HCT116 (cell line): Measurements from ENCODE around the gene FAM53A. TPM values are rescaled to one million over a fixed set of nuclear protein-coding genes. Genes with fewer than 3 reads are reported as not detected.

ENCODE experiments used
- ATAC-seq: fragments of 200-7000 bp; cut with Tn5 transposase; 2 replicates; pipeline ENCODE4 v1.9.1; 2020; ENCODE audit warnings: mild to moderate bottlenecking, moderate library complexity
- BruUV-seq: library from RNA; stranded (reverse); fragments of 400-500 nt; replicated peaks from 2 replicates; lab custom pipeline; 2021; lab: Mats Ljungman, UMichigan
- CTCF ChIA-PET: fragments of 300-600 bp; sonication (Branson Sonifier 250); formaldehyde crosslinking; loops from one replicate; lab custom pipeline; 2021; ENCODE audit warnings: antibody characterized with exemption; lab: Charles Lee
- POLR2A ChIA-PET: fragments of 300-600, 350-600 bp; sonication (Branson Sonifier 250); formaldehyde crosslinking; loops from one replicate; lab custom pipeline; 2021; ENCODE audit warnings: antibody characterized with exemption; lab: Charles Lee
- RAD21 ChIA-PET, 2 experiments: fragments of 300-600 bp; sonication (Branson Sonifier 250); formaldehyde crosslinking; loops; one replicate each; lab custom pipeline; 2023; ENCODE audit warnings: low total read pairs in 2 of 2; ENCODE audit not compliant: uncharacterized antibody in 2 of 2, unreplicated experiment in 2 of 2, low non-redundant PET in 1 of 2; lab: Charles Lee
- DNase-seq: peaks from one replicate; pipeline ENCODE4 v3.0.0-alpha.2; 2010; ENCODE audit warnings: low read depth, low spot score
- H2AFZ ChIP-seq: fragments of 200-600 bp; shearing (Covaris generic), sonication (generic); 2 replicates; pipeline ENCODE4 v1.6.1; 2017; ENCODE audit warnings: low read depth, mixed run types, mixed read lengths, antibody characterized with exemption, low read length; ENCODE audit not compliant: poor library complexity, severe bottlenecking
- H3K27ac ChIP-seq: 2 replicates; pipeline ENCODE4 v1.5.1; 2012; ENCODE audit warnings: low read depth, low read length
- H3K27me3 ChIP-seq: fragments of 200-600 bp; sonication (generic); 2 replicates; pipeline ENCODE4 v1.6.1; 2016; ENCODE audit warnings: mixed run types, low read length, mixed read lengths; ENCODE audit not compliant: insufficient read depth
- H3K36me3 ChIP-seq, 2 experiments: fragments of 200-500 bp in 1 of 2; fragments of 200-600 bp in 1 of 2; sonication (Bioruptor generic) in 1 of 2; sonication (generic) in 1 of 2; 2 replicates each; pipeline versions ENCODE4 v1.5.1 to v1.6.1; 2014 to 2016; ENCODE audit warnings: low read length in 2 of 2, inconsistent platforms in 1 of 2, mixed read lengths in 1 of 2, mixed run types in 1 of 2; ENCODE audit not compliant: insufficient read depth in 2 of 2, control insufficient read depth in 1 of 2
- H3K4me1 ChIP-seq, 2 experiments: fragments of 200-600 bp in 1 of 2; sonication (generic) in 1 of 2; 2 replicates each; pipeline versions ENCODE4 v1.5.1 to v1.6.1; 2012 to 2017; ENCODE audit warnings: low read length in 2 of 2, inconsistent platforms in 1 of 2, mild to moderate bottlenecking in 1 of 2, mixed read lengths in 1 of 2, mixed run types in 1 of 2, moderate library complexity in 1 of 2; ENCODE audit not compliant: insufficient read depth in 2 of 2, control insufficient read depth in 1 of 2
- H3K4me2 ChIP-seq: fragments of 200-600 bp; sonication (generic); 2 replicates; pipeline ENCODE4 v1.6.1; 2017; ENCODE audit warnings: mixed run types, low read length, mixed read lengths
- H3K4me3 ChIP-seq, 2 experiments: fragments of 200-600 bp in 1 of 2; sonication (generic) in 1 of 2; replicated peaks in 1 of 2; 2 replicates each; pipeline ENCODE4 v1.5.1; 2011 to 2016; ENCODE audit warnings: low read length in 2 of 2, control low read depth in 1 of 2, low read depth in 1 of 2, mild to moderate bottlenecking in 1 of 2, mixed read lengths in 1 of 2, mixed run types in 1 of 2
- H3K79me2 ChIP-seq: fragments of 200-600 bp; sonication (generic); 2 replicates; pipeline ENCODE4 v1.6.1; 2017; ENCODE audit warnings: mild to moderate bottlenecking, mixed run types, low read length, moderate library complexity, mixed read lengths; ENCODE audit not compliant: insufficient read depth
- H3K9ac ChIP-seq: fragments of 200-600 bp; sonication (generic); 2 replicates; pipeline ENCODE4 v1.6.1; 2016; ENCODE audit warnings: low read length, mixed read lengths
- H3K9me2 ChIP-seq: fragments of 200-600 bp; sonication (generic), shearing (Covaris generic); 2 replicates; pipeline ENCODE4 v1.6.1; 2017; ENCODE audit warnings: mixed run types, mild to moderate bottlenecking, moderate library complexity; ENCODE audit not compliant: insufficient read depth
- H3K9me3 ChIP-seq, 2 experiments: fragments of 200-500 bp in 1 of 2; fragments of 200-600 bp in 1 of 2; sonication (Bioruptor generic) in 1 of 2; sonication (generic) in 1 of 2; 2 replicates each; pipeline ENCODE4 v1.6.1; 2014 to 2017; ENCODE audit warnings: low read length in 2 of 2, mixed read lengths in 2 of 2, inconsistent platforms in 1 of 2, low read depth in 1 of 2, mild to moderate bottlenecking in 1 of 2, mixed run types in 1 of 2, moderate library complexity in 1 of 2; ENCODE audit not compliant: control insufficient read depth in 1 of 2, insufficient read depth in 1 of 2
- H4K20me1 ChIP-seq: fragments of 200-600 bp; sonication (generic), shearing (Covaris generic); 2 replicates; pipeline ENCODE4 v1.6.1; 2017; ENCODE audit warnings: mixed run types, mild to moderate bottlenecking, moderate library complexity; ENCODE audit not compliant: insufficient read depth
- CBX3 ChIP-seq: IDR thresholded peaks from 2 replicates; pipeline ENCODE4 v1.6.1; 2012; ENCODE audit warnings: low read depth
- CEBPB ChIP-seq: IDR thresholded peaks from 2 replicates; pipeline ENCODE4 v1.6.1; 2012; ENCODE audit warnings: low read depth
- CTCF ChIP-seq, 3 experiments: fragments of 200-600 bp in 1 of 3; sonication (generic) in 1 of 3; IDR thresholded peaks in 2 of 3; conservative IDR thresholded peaks in 1 of 3; 2 replicates each; pipeline ENCODE4 v1.5.1; 2012 to 2017; ENCODE audit warnings: low read depth in 2 of 3, low read length in 2 of 3, antibody characterized with exemption in 1 of 3, borderline replicate concordance in 1 of 3, control low read depth in 1 of 3, mild to moderate bottlenecking in 1 of 3, mixed read lengths in 1 of 3, mixed run types in 1 of 3, moderate library complexity in 1 of 3; ENCODE audit not compliant: insufficient read depth in 1 of 3
- ELF1 ChIP-seq: IDR thresholded peaks from 2 replicates; pipeline ENCODE4 v1.6.1; 2012; ENCODE audit warnings: low read depth, borderline replicate concordance
- EZH2phosphoT487 ChIP-seq: fragments of 200-600 bp; IDR thresholded peaks from 2 replicates; pipeline ENCODE4 v1.6.1; 2018; ENCODE audit warnings: antibody characterized with exemption, borderline replicate concordance
- FOSL1 ChIP-seq: IDR thresholded peaks from 2 replicates; pipeline ENCODE4 v1.6.1; 2012; ENCODE audit warnings: low read depth
- POLR2AphosphoS5 ChIP-seq: IDR thresholded peaks from 2 replicates; pipeline ENCODE4 v1.6.1; 2011; ENCODE audit warnings: mild to moderate bottlenecking, low read depth, low read length, moderate library complexity
- REST ChIP-seq: IDR thresholded peaks from 2 replicates; pipeline ENCODE4 v1.6.1; 2012; ENCODE audit warnings: low read depth
- SIN3A ChIP-seq: IDR thresholded peaks from 2 replicates; pipeline ENCODE4 v1.6.1; 2012; ENCODE audit warnings: low read depth
- SRF ChIP-seq: IDR thresholded peaks from 2 replicates; pipeline ENCODE4 v1.6.1; 2012; ENCODE audit warnings: low read depth
- TCF7L2 ChIP-seq: IDR thresholded peaks from 2 replicates; pipeline ENCODE4 v1.7.0; 2011; ENCODE audit warnings: borderline replicate concordance, inconsistent platforms; ENCODE audit not compliant: insufficient read depth, insufficient read length; ENCODE audit errors: extremely low read depth
- YY1 ChIP-seq: IDR thresholded peaks from 2 replicates; pipeline ENCODE4 v1.6.1; 2011; ENCODE audit warnings: low read length, low read depth, moderate library complexity, mild to moderate bottlenecking; ENCODE audit not compliant: insufficient replicate concordance; ENCODE audit errors: extremely low read depth
- ZBTB33 ChIP-seq: IDR thresholded peaks from 2 replicates; pipeline ENCODE4 v1.6.1; 2011; ENCODE audit warnings: mild to moderate bottlenecking, low read length, moderate library complexity; ENCODE audit not compliant: insufficient replicate concordance; ENCODE audit errors: extremely low read depth
- intact Hi-C: fragments of 100-400 bp; cut with micrococcal nuclease; formaldehyde crosslinking; loops from 2 replicates; pipeline ENCODE4 v1.10.0; 2022
- total RNA-seq: library from RNA; stranded (reverse); gene quantifications from one replicate; pipeline ENCODE4 v1.2.1, GENCODE V29; 2021; ENCODE audit not compliant: unreplicated experiment

FAM53A gene
- total RNA-seq, 1 experiment from 2014 or later = 1.1 TPM

- no peaks in the 10 kb centered on the region for H3K36me3 ChIP-seq
- ChIA-PET POLR2A (no interaction called here), RAD21 (no interaction called here), CTCF (no interaction called here)
- H2AFZ ChIP-seq = no peak overlapping the region
- no peak overlapping the region for H3K4me3 ChIP-seq
- H3K4me2 ChIP-seq = no peak overlapping the region
- H3K9me2 ChIP-seq = no peaks in the 10 kb centered on the region
- no peaks in the 10 kb centered on the region for H3K79me2 ChIP-seq
- no peaks in the 10 kb centered on the region for H3K9me3 ChIP-seq
- TF ChIP-seq POLR2AphosphoS5 (no peak), EZH2phosphoT487 (no peak), ZBTB33 (no peak), FOSL1 (no peak), ELF1 (no peak), TCF7L2 (no peak), CBX3 (no peak), YY1 (no peak), CEBPB (no peak), REST (no peak), SRF (no peak), SIN3A (no peak), CTCF (IDR thresholded peaks at IDR 0.05 in 2 of 3, conservative IDR thresholded peaks at IDR 0.05 in 1 of 3; ENCODE audit: borderline replicate concordance in 1 of 3, insufficient read depth in 1 of 3, low read depth in 2 of 3, low read length in 2 of 3) (no peak)
- no TSS peak for BruUV-seq
- no peak overlapping the region for H3K9ac ChIP-seq
- no peak for ATAC-seq
- no peak overlapping the region for H3K27ac ChIP-seq
- H3K4me1 ChIP-seq = peaks cover 16 to 27% of the 10 kb centered on the region in 2 experiments
- intact Hi-C loops = no loop called here
- no peak for DNase-seq
- H4K20me1 ChIP-seq = no peaks in the 10 kb centered on the region
- no peaks in the 10 kb centered on the region for H3K27me3 ChIP-seq
Observed at GRCh38 chr4:1666391-1666790, 17.7 kb downstream of the FAM53A start.
